CD1c-positive myeloid dendritic cell (primary cell): ENCODE measurements around the gene ABCA7.
"Not testable (repeated sequence)": the region's sequence is repeated elsewhere in the genome, so short reads cannot be mapped to it uniquely, and the experiment has no call there.

Experiments
- DNase-seq: peaks from one replicate; pipeline ENCODE4 v3.0.0-alpha.2; 2016; ENCODE audit errors: extremely low spot score

The ABCA7 gene

GRCh38 chr19:1105008-1105872 lies 65.3 kb downstream of the ABCA7 start:
- no peak for DNase-seq

DNA sequence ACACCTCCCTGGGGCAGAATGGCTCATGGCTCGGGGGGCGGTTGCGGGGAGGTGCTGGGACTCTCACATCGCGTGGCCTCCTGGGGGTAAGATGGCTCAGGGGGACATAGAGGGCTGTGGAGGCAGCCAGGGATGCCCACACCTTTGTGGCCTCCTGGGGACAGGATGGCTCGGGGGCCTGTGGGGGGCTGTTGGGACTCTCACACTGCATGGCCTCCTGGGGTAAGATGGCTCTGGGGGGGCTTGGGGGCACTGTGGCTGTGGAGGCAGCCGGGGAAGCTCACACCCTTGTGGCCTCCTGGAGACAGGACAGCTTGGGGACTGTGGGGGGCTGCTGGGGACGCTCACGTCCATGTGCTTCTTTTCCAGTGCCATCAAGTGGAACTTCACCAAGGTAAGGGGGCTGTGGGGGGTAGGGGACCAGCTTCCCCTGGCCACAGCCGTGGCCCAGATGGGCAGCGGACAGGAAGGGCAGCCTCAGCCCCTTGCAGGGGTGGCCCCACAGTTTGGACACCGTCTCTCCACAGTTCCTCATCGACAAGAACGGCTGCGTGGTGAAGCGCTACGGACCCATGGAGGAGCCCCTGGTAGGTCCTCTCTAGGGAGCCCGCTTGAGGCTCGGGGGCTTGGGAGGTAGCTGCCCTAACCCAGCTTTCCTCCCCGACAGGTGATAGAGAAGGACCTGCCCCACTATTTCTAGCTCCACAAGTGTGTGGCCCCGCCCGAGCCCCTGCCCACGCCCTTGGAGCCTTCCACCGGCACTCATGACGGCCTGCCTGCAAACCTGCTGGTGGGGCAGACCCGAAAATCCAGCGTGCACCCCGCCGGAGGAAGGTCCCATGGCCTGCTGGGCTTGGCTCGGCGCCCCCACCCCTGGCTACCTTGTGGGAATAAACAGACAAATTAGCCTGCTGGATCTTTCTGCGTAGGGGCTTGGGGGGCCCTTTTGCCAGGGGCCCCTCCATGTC lies 66.2 kb downstream of the ABCA7 start:
- no peak for DNase-seq

DNA sequence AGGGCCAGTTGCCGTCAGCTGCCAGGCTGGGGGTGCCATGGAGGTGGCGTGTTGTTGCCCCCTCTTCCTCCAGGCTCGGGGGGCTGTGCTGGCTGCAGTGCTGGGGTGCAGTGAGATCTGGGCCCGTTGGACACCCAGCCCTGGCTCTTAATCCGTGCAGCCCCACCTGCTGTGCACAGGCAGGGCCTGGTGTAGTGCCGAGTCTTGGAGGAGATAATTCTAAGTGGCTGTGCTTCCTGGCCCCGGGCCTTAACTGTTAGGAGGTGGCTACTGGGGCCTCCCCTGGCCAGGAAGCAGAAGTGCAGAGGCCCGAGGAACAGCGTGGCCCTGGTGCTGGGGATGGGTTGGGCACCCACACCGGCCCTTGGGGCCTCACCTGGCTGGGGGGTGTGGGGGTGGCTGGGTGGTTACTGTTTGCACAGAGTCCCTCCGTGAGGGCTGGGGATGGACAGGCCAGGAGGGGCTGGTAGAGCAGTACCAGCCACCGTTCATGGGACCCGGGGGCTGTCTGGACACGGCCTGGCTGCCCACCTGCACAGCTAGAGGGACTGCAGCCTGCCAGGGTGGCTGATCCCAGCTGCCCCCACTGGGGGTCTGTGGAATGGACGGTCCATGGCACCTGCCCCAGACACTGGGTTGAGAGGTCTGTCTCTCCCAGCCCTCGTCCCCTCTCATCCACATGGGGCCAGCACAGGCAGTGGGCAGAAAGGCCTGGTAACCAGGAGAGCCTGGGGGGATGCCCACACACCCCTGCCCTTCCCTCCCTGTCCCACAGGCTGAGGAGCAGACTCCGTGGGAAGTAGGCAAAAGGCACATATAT lies 67.1 kb downstream of the ABCA7 start:
- DNase-seq = peak; percentile 38

- DNase-seq = no peak
These were observed 67.9 kb downstream of the ABCA7 start for GRCh38 chr19:1107661-1108261.

- DNase-seq = no peak
These were observed 68.6 kb downstream of the ABCA7 start for GRCh38 chr19:1108291-1109031.

- DNase-seq = no peak
These were observed 69.2 kb downstream of the ABCA7 start for GRCh38 chr19:1109032-1109551.

DNA sequence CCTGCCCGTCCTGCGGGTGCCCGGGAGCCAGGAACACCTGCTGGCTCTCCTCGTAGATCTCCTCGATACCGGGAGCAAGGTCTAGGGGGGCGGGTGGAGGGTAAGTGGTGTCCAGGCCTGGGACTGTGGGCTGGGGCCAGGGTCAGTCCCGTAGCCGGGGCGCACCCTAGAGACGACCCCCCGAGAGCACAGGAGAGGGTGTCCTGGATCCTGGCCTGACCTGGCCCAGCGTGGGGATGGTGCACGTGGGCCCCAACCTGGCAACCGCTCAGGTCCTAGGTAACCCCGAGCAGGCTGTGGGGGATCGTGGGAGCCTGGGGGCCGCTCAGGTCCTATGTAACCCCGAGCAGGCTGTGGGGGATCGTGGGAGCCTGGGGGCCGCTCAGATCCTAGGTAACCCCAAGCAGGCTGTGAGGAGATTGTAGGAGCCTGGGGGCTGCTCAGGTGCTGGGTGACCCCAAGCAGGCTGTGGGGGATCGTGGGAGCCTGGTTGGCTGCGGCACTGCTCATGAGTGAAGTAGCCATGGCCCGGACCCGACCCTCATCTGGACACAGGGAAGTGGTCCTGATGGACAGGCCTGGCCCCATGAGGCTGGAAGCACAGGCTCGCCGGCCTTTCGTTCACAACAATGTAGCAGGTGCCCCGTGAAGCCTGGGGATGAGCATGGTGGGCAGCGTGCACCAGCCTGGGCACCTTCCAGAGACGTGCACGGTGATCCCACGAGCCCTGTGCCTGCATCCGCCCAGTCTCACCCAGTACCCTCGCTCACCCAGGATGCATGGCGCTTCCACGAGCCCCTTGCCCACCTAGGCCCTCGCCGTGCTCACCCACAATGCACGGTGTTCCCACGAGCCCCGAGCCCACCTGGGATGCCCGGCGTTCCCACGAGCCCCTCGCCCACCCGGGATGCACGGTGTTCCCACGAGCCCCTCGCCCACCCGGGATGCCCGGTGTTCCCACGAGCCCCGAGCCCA lies 70.1 kb downstream of the ABCA7 start:
- no peak for DNase-seq

DNA sequence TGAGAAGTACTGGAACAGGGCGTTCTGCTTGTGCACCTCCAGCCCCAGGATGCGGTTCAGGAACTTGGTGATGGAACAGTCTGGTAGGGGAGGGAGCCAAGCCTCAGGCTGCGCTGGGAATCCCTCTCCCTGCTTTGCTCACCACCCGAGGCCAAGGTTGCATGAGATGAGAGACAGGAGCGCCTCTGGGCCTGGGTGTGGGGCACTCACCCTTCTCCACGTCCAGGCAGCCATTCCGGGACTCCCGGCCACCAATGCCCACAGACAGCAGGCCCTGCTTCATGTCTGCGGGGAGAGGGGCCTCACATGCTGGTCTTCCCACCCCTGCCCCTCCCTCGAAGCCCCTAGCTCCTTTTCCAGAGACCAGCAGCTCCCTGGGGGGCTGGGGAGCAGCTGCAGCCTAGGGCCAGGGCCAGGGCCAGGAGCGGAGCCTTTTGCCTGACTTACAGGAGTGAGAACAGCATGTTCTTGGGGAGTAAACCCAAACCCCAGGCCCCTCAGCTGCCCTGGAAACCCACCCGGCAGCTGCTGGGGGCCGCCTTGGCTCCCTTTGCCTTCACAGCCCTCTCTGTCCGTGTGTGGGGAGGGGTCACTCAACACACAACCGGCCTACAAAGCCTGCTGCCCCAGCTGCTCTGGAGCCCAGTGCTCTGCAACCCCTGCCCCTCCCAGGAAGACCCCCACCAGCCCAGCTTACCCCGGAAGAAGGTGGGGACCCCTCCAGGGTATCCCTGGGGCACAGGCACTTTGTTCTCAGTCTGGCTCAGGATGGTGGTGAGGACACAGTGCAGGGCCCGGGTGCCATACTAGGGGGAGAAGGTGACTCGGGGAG lies 71.1 kb downstream of the ABCA7 start:
- no peak for DNase-seq

GRCh38 chr19:1111641-1112267 lies 71.8 kb downstream of the ABCA7 start:
- no peak for DNase-seq

DNA sequence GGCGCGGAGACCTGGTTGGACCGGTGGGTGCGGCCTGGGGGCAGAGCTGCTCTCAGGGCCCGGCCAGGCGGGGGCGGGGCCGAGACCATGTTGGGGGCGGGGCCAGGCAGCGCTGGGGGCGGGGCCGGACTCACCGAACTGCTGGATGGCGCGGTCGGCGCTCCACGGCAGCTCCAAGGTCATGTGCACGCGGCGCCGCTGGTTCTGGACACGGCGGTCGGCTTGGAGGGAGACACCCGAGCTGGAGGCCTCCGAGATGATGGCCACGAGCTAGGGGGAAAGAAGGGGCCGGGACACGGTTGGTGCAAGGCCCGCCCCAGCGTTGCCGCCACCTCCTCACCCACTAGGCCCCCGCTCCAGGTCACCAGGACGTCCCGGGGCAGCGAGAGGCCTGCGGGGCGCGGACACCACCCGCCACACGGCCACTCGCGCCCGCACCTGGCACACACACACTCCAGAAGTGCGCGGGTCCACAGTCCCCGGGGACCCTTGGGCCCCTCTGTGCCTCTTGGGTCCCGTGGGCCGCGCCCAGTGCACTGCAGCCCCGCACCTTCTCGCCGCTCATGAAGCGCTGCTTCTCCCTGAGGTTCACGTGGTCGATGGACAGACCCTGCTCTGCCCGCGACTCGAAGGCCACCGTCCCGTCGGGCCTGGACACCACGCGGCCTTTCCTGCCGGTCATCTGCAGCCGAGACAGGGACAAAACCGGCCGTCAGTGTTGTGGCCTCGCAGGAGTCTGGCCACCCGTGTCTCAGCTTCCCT lies 72.5 kb downstream of the ABCA7 start:
- no peak for DNase-seq

DNA sequence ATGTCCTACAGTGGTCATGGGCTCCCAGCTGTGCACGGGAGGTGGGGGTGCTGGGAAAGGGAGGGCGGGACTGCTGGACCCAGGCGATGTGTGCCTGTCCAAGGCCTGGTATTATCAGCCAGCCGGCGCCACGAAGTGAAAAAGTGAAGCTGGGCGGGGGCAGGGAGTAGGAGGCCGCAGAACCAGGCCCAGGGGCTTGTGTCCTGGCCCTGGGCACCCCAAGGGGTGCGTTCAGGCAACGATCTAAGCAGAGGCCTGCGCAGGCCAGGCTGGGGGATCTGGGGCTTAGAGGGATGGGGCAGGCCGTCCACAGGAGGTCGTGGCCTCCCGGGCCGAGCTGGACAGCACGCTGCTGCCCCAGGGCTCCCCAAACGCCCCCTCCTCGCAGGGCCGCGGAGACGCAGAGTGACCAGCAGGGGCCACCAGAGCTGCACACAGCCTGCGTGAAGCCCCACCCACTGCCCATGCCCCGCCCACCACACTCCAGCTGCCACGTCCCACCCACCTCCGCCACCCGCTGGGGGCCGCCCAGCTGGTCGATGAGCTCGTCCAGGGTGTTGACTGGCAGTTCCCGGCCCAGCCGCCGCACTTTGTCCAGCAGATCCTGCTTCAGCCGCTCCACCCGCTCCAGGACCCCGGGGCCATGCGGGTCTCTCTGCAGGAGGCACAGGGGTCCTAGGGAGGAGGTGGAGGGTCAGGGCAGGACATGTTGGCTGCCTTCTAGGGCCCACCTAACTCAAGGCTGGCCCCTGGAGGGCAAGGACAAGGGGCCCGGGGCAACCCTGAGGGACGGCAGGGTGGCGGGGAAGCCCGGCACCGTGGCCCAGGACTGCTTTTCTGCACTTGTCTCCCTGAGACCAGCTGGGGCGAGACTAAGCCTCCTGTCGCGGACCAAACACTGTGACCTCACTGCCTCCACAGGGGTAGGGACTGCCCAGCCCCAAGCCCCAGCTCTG lies 73.4 kb downstream of the ABCA7 start:
- peak; percentile 95 for DNase-seq

- DNase-seq = no peak
These were observed 74.1 kb downstream of the ABCA7 start for GRCh38 chr19:1113986-1114483.

DNA sequence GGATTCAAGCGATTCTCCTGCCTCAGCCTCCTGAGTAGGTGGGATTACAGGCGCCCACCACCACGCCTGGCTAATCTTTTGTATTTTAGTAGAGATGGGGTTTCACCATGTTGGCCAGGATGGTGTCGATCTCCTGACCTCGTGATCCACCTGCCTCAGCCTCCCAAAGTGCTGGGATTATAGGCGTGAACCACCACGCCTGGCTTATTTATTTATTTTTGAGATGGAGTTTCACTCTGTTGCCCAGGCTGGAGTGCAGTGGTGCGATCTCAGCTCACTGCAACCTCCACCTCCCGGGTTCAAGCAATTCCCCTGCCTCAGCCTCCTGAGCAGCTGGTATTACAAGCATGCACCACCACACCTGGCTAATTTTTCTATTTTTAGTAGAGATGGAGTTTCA lies 74.8 kb downstream of the ABCA7 start:
- DNase-seq = not testable (repeated sequence)
